Keratinocyte (primary cell): ENCODE data around the gene GRIA4. TPM values are rescaled to one million over a fixed set of nuclear protein-coding genes. Genes with fewer than 3 reads are reported as not detected.

ENCODE experiments used
- DNase-seq: peaks from one replicate; pipeline ENCODE4 v3.0.0-alpha.2; 2011; ENCODE audit warnings: low read depth, missing footprints, low spot score
- FAIRE-seq: peaks from 2 replicates; lab custom pipeline; 2011; peaks lifted over from hg19 to GRCh38; lab: Jason Lieb, UNC
- H2AFZ ChIP-seq: 2 replicates; pipeline ENCODE4 v1.6.0; 2012; ENCODE audit warnings: low read length, control low read depth, inconsistent platforms; ENCODE audit not compliant: control insufficient read depth
- H3K27ac ChIP-seq: 2 replicates; pipeline ENCODE4 v1.5.1; 2011; ENCODE audit warnings: low read length; ENCODE audit not compliant: control insufficient read depth, insufficient read depth
- H3K27me3 ChIP-seq: 3 replicates; pipeline ENCODE4 v1.6.0; 2011; ENCODE audit warnings: low read length; ENCODE audit not compliant: control insufficient read depth, insufficient read depth; ENCODE audit errors: extremely low read depth
- H3K36me3 ChIP-seq, 2 experiments: 2 replicates in 1 of 2; 3 replicates in 1 of 2; pipeline ENCODE4 v1.5.1; 2011; ENCODE audit warnings: low read length in 2 of 2, mild to moderate bottlenecking in 1 of 2; ENCODE audit not compliant: control insufficient read depth in 2 of 2, insufficient read depth in 2 of 2; ENCODE audit errors: extremely low read depth in 1 of 2
- H3K4me1 ChIP-seq: 3 replicates; pipeline ENCODE4 v1.5.1; 2011; ENCODE audit warnings: low read length; ENCODE audit not compliant: control insufficient read depth, insufficient read depth; ENCODE audit errors: extremely low read depth
- H3K4me2 ChIP-seq: 3 replicates; pipeline ENCODE4 v1.6.0; 2011; ENCODE audit warnings: low read depth, low read length; ENCODE audit not compliant: control insufficient read depth, insufficient read depth; ENCODE audit errors: extremely low read depth
- H3K4me3 ChIP-seq, 3 experiments: fragments of 200-600 bp in 1 of 3; sonication (generic) in 1 of 3; 2 replicates in 2 of 3; 3 replicates in 1 of 3; pipeline ENCODE4 v1.5.1; 2011 to 2016; ENCODE audit warnings: low read length in 3 of 3, mild to moderate bottlenecking in 3 of 3, control low read depth in 2 of 3, inconsistent platforms in 1 of 3, low read depth in 1 of 3, mixed read lengths in 1 of 3, mixed run types in 1 of 3, moderate library complexity in 1 of 3; ENCODE audit not compliant: control insufficient read depth in 2 of 3, insufficient read depth in 2 of 3; ENCODE audit errors: extremely low read depth in 1 of 3
- H3K79me2 ChIP-seq: 2 replicates; pipeline ENCODE4 v1.6.0; 2012; ENCODE audit warnings: low read length; ENCODE audit not compliant: control insufficient read depth, insufficient read depth
- H3K9ac ChIP-seq: 3 replicates; pipeline ENCODE4 v1.6.0; 2011; ENCODE audit warnings: low read length; ENCODE audit not compliant: control insufficient read depth, insufficient read depth; ENCODE audit errors: extremely low read depth
- H3K9me1 ChIP-seq: 3 replicates; pipeline ENCODE4 v1.6.0; 2011; ENCODE audit warnings: low read length; ENCODE audit not compliant: control insufficient read depth, insufficient read depth; ENCODE audit errors: extremely low read depth
- H3K9me3 ChIP-seq: 2 replicates; pipeline ENCODE4 v1.5.1; 2012; ENCODE audit warnings: low read depth, low read length; ENCODE audit not compliant: control insufficient read depth
- H4K20me1 ChIP-seq: 3 replicates; pipeline ENCODE4 v1.6.0; 2011; ENCODE audit warnings: low read length; ENCODE audit not compliant: control insufficient read depth, insufficient read depth; ENCODE audit errors: extremely low read depth
- CTCF ChIP-seq, 3 experiments: IDR thresholded peaks in 1 of 3; conservative IDR thresholded peaks in 1 of 3; optimal IDR thresholded peaks in 1 of 3; 2 replicates in 2 of 3; 3 replicates in 1 of 3; pipeline versions ENCODE3 to v1.5.1; 2011; ENCODE audit warnings: low read length in 3 of 3, mild to moderate bottlenecking in 3 of 3, moderate library complexity in 2 of 3, control low read depth in 1 of 3, inconsistent platforms in 1 of 3; ENCODE audit not compliant: insufficient read depth in 2 of 3; ENCODE audit errors: extremely low read depth in 1 of 3
- EZH2 ChIP-seq: IDR thresholded peaks from one replicate; pipeline ENCODE4 v1.6.1; 2012; ENCODE audit warnings: inconsistent platforms, mild to moderate bottlenecking, low read length, moderate library complexity
- dilution Hi-C: fragments of 300-500 bp; cut with MboI; formaldehyde crosslinking; loops from one replicate; pipeline ENCODE4 v1.7.0; 2020; ENCODE audit warnings: low sequenced_read_pairs; ENCODE audit not compliant: extremely low pct_ligation_motif_present
- polyA plus RNA-seq, 5 experiments: library from polyadenylated mRNA; depleted of rRNA in 3 of 5; stranded (reverse) in 3 of 5; stranded (forward) in 1 of 5; unstranded in 1 of 5; fragments of >200 nt; gene quantifications; 1 replicate in 1 of 5; 2 replicates in 3 of 5; 3 replicates in 1 of 5; pipeline versions ENCODE4 v1.2.1 to v1.2.3, GENCODE V29; 2011 to 2012; ENCODE audit warnings: missing spikeins in 2 of 5, low read depth in 1 of 5, low replicate concordance in 1 of 5

The GRIA4 gene
- polyA plus RNA-seq, 1 donor (not counting 4 experiments of a cell fraction or from before 2014, with no cell fraction given) = not detected

DNA sequence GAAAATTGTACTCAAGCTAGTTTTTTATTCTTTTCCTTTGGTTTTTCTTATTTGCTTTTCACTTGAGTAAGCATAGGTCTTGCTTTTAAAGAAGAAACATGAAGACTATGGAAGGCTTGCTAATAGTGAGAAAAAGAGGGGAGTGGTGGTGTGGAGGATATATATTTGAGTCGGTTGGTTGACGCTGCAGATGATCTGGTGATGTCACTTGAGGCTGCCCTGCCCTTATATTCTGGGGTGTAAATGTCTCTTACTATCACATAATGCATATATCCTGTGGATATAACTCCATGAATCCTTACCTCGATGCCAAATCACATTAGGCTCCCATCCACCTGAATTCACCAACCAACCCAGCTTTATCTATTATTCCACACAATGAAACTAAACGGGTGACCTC is 2.9 kb downstream of the GRIA4 start:
- DNase-seq = no peak
- no peak for TF ChIP-seq EZH2
- no peak for TF ChIP-seq CTCF (optimal IDR thresholded peaks at IDR 0.05 in 1 of 3, IDR thresholded peaks at IDR 0.05 in 1 of 3, conservative IDR thresholded peaks at IDR 0.05 in 1 of 3; ENCODE audit: extremely low read depth in 1 of 3, insufficient read depth in 2 of 3, low read length in 3 of 3)

GRCh38 chr11:105613183-105613582 is 3.3 kb downstream of the GRIA4 start:
- Histone ChIP-seq H3K36me3 (no peaks in the 10 kb centered on the region), H3K27ac (no peak overlapping the region), H4K20me1 (no peaks in the 10 kb centered on the region), H3K4me2 (no peak overlapping the region), H2AFZ (no peak overlapping the region), H3K9me1 (no peaks in the 10 kb centered on the region), H3K9ac (no peak overlapping the region), H3K4me3 (no peak overlapping the region), H3K9me3 (no peaks in the 10 kb centered on the region), H3K79me2 (no peaks in the 10 kb centered on the region), H3K27me3 (peaks cover 35% of the 10 kb centered on the region), H3K4me1 (peaks cover 13% of the 10 kb centered on the region)
- dilution Hi-C loops = no loop called here
- no peak for DNase-seq
- no peak for FAIRE-seq
- TF ChIP-seq CTCF (optimal IDR thresholded peaks at IDR 0.05 in 1 of 3, IDR thresholded peaks at IDR 0.05 in 1 of 3, conservative IDR thresholded peaks at IDR 0.05 in 1 of 3; ENCODE audit: extremely low read depth in 1 of 3, insufficient read depth in 2 of 3, low read length in 3 of 3) (no peak), EZH2 (no peak)

More for the DNA sequence above, 2.9 kb downstream of the GRIA4 start:
- Histone ChIP-seq H3K9ac (no peak overlapping the region), H3K4me3 (no peak overlapping the region), H3K9me1 (no peaks in the 10 kb centered on the region), H2AFZ (no peak overlapping the region), H3K27me3 (peaks cover 35% of the 10 kb centered on the region), H3K4me2 (no peak overlapping the region), H3K9me3 (no peaks in the 10 kb centered on the region), H3K79me2 (no peaks in the 10 kb centered on the region), H3K36me3 (no peaks in the 10 kb centered on the region), H4K20me1 (no peaks in the 10 kb centered on the region), H3K27ac (no peak overlapping the region), H3K4me1 (peaks cover 13% of the 10 kb centered on the region)
- FAIRE-seq = no peak
- dilution Hi-C loops = no loop called here
